ENCODE measurements around the gene IL32. TPM values are rescaled to one million over a fixed set of nuclear protein-coding genes. Genes with fewer than 3 reads are reported as not detected.
"Not testable (repeated sequence)": the region's sequence is repeated elsewhere in the genome, so short reads cannot be mapped to it uniquely, and the experiment has no call there.

Gene IL32
- total RNA-seq, 1 donor from 2014 or later = 46.0 TPM

DNA sequence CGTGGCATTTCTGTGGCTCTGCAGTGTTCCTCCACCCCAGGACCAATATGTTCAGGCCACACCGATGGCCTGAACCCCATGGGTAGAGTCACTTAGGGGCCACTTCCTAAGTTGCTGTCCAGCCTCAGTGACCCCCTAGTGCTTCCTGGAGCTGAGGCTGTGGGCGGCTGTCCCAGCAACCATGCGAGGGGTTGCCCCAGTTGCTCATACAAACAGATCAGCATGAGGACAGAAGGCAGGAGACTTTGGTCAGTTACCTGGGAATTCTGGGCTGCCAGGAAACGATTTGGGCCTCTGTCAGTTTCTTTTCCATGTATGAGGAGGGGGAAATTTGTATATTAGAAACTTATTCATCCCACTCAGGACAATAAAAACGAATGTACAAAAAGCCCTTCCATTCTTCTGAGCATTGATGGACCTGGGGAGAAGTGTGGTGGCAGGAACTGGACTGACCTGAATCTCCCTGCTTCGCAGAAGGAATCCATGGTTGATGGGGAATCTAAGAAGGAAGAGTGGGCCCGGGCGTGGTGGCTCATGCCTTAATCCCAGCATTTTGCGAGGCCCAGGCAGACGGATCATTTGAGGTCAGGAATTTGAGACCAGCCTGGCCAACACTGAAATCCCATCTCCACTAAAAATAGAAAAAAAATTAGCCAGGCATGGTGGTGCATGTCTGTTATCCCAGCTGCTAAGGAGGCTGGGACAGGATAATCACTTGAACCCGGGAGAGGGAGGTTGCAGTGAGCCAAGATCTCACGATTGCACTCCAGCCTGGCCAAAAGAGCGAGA is 4.9 kb upstream of the IL32 start:
- intact Hi-C loops (cut with micrococcal nuclease) = no loop called here
- ATAC-seq (no peak), DNase-seq (no peak)

GRCh38 chr16:3062553-3062952 is 2.9 kb upstream of the IL32 start:
- DNase-seq = no peak
- no peak for ATAC-seq

DNA sequence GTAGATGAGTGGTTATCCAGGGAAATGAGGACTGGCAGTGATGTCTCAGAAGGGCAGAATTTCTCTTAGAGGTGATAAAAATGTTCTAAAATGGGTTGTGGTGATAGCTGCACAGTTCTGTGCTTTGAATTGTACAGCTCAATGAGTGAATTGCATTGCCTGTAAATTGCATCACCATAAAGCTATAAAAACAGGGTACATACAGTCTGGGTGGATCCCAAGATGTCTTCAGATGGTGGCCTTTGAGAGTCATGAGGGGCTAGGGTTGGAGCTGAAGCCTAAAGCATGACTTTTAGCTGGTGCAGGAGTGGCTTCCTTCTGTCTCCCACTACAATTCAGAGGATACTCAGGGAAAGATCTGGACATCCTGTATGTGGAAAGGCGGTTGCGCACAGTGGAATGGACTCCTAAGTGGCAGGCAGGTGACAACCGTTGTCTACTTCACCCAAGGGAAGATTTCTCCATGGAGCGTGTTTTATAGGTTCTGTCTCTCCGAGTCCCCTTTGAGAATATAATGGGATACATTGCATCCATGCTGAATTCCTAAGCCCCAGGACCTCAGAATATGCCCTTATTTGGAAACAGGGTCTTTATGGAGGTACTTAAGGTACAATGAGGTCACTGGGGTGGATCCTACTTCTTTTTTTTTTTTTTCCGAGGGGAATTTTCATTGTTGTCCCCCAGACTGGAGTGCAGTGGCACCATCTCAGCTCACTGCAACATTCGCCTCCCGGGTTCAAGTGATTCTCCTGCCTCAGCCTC is 1.6 kb upstream of the IL32 start:
- intact Hi-C loops (cut with micrococcal nuclease) = no loop called here
- no peak for DNase-seq
- no peak for ATAC-seq

More at GRCh38 chr16:3062553-3062952, 2.9 kb upstream of the IL32 start:
- intact Hi-C loops (cut with micrococcal nuclease) = no loop called here

DNA sequence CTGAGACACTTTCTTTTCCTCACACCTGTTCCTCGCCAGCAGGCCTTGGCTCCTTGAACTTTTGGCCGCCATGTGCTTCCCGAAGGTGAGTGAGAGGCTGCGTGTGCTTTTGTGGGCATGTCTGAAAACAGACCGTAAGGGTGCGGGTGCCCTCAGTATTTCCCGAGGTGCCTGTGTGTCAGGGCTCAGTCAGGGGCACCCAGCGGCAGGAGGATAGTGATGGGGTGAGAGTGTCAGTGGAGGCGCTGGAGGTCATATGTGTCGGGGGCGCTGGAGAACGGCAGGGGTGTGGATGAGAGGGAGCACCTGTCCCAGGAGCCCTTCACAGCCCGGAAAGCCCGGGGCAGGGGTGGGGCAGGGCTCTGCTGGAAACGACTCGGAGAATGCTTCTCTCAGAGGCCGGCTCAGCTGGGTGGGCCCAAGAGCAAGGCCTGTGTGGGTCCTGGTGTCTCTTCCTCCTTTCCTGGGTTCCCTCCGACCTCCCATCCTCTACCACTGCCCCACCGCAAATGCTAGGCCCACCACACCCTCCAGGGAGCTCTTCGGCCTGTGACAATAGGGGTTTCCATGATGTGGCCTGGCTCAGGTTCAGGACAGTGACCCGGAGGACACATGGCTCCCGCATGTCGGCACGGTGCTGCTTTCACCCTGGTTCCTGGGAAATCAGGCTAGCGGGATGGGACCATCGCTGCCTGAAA is 451 bp downstream of the IL32 start:
- DNase-seq (no peak), ATAC-seq (peak; percentile 35)
- intact Hi-C loops (cut with micrococcal nuclease) = no loop called here

- ATAC-seq (no peak), DNase-seq (no peak)
- intact Hi-C loops (cut with micrococcal nuclease) = no loop called here
These were observed 954 bp downstream of the IL32 start for GRCh38 chr16:3066440-3066748.

DNA sequence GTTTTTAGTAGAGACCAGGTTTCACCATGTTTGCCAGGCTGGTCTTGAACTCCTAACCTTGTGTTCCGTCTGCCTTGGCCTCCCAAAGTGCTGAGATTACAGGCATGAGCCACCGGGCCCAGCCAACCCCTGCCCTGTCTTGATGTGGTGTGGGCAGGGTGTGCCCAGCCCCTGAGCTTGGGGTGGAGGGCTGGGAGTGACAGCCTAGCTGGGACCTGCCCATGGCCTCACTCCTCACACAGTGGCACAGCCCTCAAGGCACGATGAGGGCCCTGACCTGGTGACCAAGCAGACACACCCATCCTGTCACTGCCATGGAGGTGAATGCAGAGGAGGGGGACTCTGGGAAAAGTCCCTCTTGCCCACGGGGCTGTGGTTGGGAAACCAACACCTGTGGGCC is 3.0 kb downstream of the IL32 start:
- no peak for ATAC-seq
- intact Hi-C loops (cut with micrococcal nuclease) = no loop called here
- DNase-seq = no peak

GRCh38 chr16:3069146-3069545 is 3.7 kb downstream of the IL32 start:
- DNase-seq; intact Hi-C loops (cut with micrococcal nuclease); ATAC-seq: not testable (repeated sequence)

DNA sequence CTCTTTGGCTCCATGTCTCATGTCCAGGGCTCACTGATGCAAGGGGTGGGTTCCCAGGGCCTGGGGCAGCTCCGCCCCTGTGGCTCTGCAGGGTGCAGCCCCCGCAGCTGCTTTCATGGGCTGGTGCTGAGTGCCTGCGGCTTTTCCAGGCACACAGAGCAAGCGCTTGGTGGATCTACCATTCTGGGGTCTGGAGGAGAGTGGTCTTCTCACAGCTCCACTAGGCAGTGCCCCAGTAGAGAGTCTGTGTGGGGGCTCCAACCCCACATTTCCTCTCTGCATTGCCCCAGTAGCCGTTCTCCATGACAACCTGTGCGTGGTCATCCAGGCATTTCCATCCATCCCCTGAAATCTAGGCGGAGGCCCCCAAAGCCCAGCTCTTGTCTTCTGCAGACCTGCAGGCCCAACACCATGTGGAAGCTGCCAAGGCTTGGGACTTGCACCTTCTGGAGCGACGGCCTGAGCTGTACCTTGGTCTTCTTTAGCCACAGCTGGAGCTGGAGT is 5.2 kb downstream of the IL32 start:
- intact Hi-C loops (cut with micrococcal nuclease) = no loop called here
- DNase-seq (no peak), ATAC-seq (no peak)

DNA sequence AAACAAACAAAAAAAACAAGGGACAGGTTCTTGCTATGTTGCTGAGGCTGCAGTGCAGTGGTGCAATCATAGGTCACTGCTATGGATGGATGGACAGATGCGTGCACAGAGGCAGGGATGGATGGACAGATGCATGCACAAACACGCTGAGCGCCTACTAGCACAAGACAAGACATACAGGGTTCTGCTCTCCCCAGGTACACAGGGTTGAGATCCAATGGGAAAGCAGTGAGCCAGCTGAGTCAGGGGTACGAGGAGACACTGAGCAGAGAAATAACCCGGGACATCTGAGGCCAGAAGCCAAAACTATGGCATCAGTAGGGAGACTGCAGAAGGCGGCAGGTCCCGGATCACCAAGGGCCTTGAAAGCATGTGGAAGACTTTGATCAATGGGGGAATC is 6.2 kb downstream of the IL32 start:
- intact Hi-C loops (cut with micrococcal nuclease) = no loop called here
- ATAC-seq (no peak), DNase-seq (no peak)

- DNase-seq = peak; percentile 21
- intact Hi-C loops (cut with micrococcal nuclease); ATAC-seq: not testable (repeated sequence)
These were observed 6.7 kb downstream of the IL32 start for GRCh38 chr16:3072148-3072547.

DNA sequence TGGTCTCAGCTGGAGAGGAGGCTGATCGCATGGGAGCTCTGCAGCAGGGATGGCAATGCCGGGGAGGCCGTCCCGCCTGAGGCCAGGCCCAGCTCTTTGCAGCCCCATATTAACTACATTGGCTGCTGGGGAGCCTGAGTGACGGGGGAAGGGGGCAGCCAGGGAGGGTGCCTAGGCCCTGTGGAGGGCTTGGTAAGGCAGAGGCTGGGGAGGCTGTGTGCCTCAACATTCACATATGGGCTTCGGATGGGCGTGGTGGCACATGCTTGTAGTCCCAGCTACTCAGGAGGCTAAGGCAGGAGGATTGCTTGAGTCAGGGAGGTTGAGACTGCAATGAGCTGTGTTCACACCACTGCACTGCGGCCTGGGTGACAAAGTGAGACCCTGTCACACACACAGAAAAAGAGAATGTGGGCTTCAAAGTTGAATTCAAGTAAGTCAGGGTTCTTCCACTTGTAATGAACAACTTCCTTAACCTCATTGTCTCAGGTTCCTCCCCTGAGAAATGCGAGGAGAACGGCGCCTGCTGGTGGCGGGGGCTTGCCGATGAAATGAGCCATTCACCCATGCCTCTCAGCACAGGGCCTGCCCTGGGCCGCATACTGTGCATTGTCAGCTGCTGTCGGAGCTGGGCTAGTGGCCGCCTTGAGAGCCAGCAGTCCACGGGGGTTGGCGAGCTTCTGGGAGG is 7.3 kb downstream of the IL32 start:
- ATAC-seq (peak; percentile 24), DNase-seq (peak; percentile 11)
- intact Hi-C loops (cut with micrococcal nuclease) = not testable (repeated sequence)

GRCh38 chr16:3073448-3073847 is 8.0 kb downstream of the IL32 start:
- ATAC-seq (no peak), DNase-seq (no peak)
- intact Hi-C loops (cut with micrococcal nuclease) = no loop called here

DNA sequence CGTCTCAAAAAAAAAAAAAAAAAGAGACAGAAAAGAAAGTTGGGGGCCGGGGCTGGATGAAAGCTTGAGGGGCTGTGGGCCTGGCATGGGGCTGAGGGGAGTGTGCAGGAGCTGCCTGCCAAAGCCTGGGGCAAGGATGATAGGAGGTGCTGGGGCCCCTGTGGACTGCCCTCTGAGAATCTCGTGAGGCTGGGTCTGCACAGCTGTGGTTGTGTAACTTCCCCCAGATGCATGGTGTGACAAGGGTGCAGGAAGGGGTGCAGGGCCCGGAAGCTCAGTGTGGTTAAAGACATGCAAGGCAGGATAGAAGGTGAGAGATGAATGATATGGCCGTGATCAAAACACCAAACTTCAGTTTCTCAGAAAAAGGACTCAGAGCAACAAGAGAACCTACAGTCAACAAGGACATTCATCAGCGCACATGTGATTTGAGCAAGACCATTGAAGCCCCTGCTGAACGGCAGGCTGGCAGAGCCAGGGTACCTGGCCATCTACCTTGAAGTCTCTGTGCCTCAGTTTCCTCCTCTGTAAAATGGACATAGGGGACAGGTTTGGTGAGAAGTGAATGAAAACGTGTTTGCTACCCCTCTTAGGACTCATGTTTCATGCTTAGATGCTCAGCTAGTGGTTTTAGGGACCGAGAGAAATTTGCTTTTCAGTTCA is 9.6 kb downstream of the IL32 start:
- intact Hi-C loops (cut with micrococcal nuclease) = no loop called here
- ATAC-seq (peak; percentile 51), DNase-seq (peak; percentile 44)

DNA sequence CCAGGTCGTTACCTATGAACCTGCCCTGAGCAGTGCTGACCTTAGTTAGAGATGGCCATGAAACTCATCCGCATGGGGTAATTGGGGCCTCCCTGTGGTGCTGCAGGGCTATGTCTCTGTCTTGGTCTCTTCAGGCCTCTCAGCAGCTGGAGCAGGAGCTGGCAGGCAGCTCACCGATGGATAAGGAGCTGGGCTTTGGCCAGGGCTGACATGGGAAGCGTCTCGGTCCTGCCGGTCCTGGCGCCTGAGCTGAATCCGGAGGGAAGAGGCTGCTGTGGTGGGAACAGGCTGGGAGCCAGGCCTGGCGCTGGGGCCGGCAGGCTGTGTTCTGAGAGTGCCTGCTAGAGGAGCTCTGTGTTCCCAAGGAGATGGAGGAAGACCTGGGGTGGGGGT is 10.1 kb downstream of the IL32 start:
- ATAC-seq (peak; percentile 82), DNase-seq (peak; percentile 75)
- intact Hi-C loops (cut with micrococcal nuclease) = no loop called here

- ATAC-seq; DNase-seq; intact Hi-C loops (cut with micrococcal nuclease): not testable (repeated sequence)
These were observed 10.5 kb downstream of the IL32 start for GRCh38 chr16:3075946-3076345.

DNA sequence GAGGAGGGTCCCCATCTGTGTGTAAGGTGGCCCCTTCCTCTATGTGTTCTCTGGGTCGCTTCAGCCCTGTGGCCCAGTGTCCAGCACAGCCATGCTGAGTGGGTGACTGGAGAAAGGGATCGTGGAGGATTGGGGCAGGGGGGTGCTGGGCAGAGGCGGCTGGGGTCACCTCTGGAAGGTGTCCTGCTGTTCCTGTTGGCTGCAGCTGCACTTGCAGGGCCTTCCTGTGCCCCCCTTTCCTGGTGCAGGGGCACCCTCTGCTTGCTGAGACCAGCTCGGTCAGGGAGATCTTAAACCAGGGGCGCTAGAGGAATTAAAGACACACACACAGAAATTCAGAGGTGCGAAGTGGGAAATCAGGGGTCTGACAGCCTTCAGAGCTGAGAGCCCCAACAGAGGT is 11.1 kb downstream of the IL32 start:
- intact Hi-C loops (cut with micrococcal nuclease) = no loop called here
- no peak for ATAC-seq
- no peak for DNase-seq

DNA sequence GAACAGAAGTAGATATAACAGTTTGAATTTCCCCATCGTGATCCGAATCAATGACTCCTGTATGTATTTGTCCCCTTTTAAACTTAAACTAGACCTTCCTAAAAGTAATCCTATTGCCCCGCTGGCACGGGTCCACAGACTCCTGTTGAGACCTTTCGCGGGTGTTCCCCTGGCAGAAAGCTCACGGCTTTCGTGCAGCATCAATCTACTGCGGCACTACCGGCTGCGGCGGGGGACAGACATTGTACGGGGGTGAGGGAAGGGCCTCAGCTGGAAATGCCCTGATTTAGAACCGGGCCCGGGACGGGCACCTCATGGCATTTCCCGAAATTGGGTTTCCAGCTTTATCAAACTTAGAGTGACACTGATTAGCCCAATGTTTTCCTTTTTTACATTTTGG is 14.6 kb downstream of the IL32 start:
- DNase-seq (no peak), ATAC-seq (no peak)
- intact Hi-C loops (cut with micrococcal nuclease) = no loop called here

GRCh38 chr16:3081957-3082356 is 16.5 kb downstream of the IL32 start:
- ATAC-seq; intact Hi-C loops (cut with micrococcal nuclease); DNase-seq: not testable (repeated sequence)

DNA sequence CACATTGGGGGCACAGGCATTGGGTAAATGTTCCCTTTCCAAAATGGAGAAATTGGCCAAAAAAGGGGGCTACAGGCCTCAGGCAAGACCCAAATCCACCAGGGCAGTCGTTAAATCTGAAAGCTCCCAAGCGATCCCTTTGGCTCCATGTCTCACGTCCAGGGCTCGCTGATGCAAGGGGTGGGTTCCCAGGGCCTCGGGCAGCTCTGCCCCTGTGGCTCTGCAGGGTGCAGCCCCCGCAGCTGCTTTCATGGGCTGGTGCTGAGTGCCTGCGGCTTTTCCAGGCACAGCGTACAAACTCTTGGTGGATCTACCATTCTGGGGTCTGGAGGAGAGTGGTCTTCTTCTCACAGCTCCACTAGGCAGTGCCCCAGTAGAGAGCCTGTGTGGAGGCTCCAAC is 18.0 kb downstream of the IL32 start:
- DNase-seq; ATAC-seq; intact Hi-C loops (cut with micrococcal nuclease): not testable (repeated sequence)

Data from left ventricle myocardium superior (tissue), 1 donor.